ENCODE measurements around the gene RAD9A. TPM values are rescaled to one million over a fixed set of nuclear protein-coding genes. Genes with fewer than 3 reads are reported as not detected.

Gene RAD9A
- total RNA-seq, 1 experiment from 2014 or later: 20.9 TPM

- no peak overlapping the region; a peak in 1 of 7 replicates for H3K27ac Mint-ChIP-seq
- Histone ChIP-seq H3K27ac (ENCODE audit: insufficient read length, low read depth, low read length) (no peak overlapping the region), H3K9ac (ENCODE audit: extremely low read depth, insufficient read length, low read length) (no peak overlapping the region), H2BK120ac (ENCODE audit: low read depth, low read length, poor library complexity, severe bottlenecking) (no peak overlapping the region), H4K20me1 (ENCODE audit: control insufficient read depth, insufficient read depth, insufficient read length) (peaks cover 3% of the 10 kb centered on the region), H2BK12ac (ENCODE audit: insufficient read length, low read depth, low read length) (no peak overlapping the region), H3K27me3 (ENCODE audit: insufficient read depth, low read length) (no peaks in the 10 kb centered on the region; the same call in 1 of the 2 replicates), H2AK5ac (ENCODE audit: insufficient read length, low read length) (no peak overlapping the region), H3K4ac (ENCODE audit: low read depth, low read length) (no peak overlapping the region), H3K4me2 (ENCODE audit: insufficient read depth, insufficient read length, low read length) (no peak overlapping the region), H2AFZ (ENCODE audit: low read length) (no peak overlapping the region), H3K56ac (ENCODE audit: insufficient read length, low read depth, low read length) (no peak overlapping the region), H3K79me2 (ENCODE audit: insufficient read depth, low read length) (no peaks in the 10 kb centered on the region), H3K14ac (ENCODE audit: insufficient read depth, low read length) (no peak overlapping the region), H2BK15ac (ENCODE audit: low read depth, low read length) (no peak overlapping the region), H3K9me3 (ENCODE audit: control insufficient read depth, low read depth, low read length) (no peaks in the 10 kb centered on the region), H3K4me1 (ENCODE audit: insufficient read depth, low read length) (peaks cover 7% of the 10 kb centered on the region; the same call in 1 of the 2 replicates), H2BK20ac (ENCODE audit: low read depth, low read length, poor library complexity, severe bottlenecking) (no peak overlapping the region), H3K79me1 (ENCODE audit: insufficient read depth, low read depth, low read length, poor library complexity, severe bottlenecking) (no peaks in the 10 kb centered on the region), H3K23me2 (ENCODE audit: insufficient read length, low read depth, low read length, poor library complexity, severe bottlenecking) (peaks cover 15% of the 10 kb centered on the region), H2BK5ac (ENCODE audit: insufficient read length, low read length) (no peak overlapping the region), H4K5ac (ENCODE audit: insufficient read length, low read depth, low read length) (no peak overlapping the region), H3T11ph (ENCODE audit: low read length) (no peak overlapping the region), H3K18ac (ENCODE audit: insufficient read length, low read depth, low read length) (no peak overlapping the region), H4K91ac (ENCODE audit: insufficient read length, low read depth, low read length) (no peak overlapping the region), H3K23ac (ENCODE audit: insufficient read length, low read depth, low read length) (no peak overlapping the region), H4K8ac (replicated peaks; ENCODE audit: insufficient read length, low read depth, low read length) (no peak overlapping the region)
- H3K4me3 Mint-ChIP-seq: no peak overlapping the region
- no peaks in the 10 kb centered on the region; a peak in 1 of 7 replicates for H3K36me3 Mint-ChIP-seq (ENCODE audit: insufficient read depth in 1 of 3, low read depth in 3 of 3)
- DNase-seq: no peak
- H3K9me3 Mint-ChIP-seq: no peaks in the 10 kb centered on the region
- no CpG with 5 or more reads among the region's 3 CpGs for WGBS (ENCODE audit: extremely low coverage, insufficient read length, low lambda C conversion rate)
- no peak for TF ChIP-seq CTCF (conservative IDR thresholded peaks at IDR 0.05)
- peaks cover 34 to 36% of the 10 kb centered on the region in 2 experiments for H3K4me1 Mint-ChIP-seq
- H3K27me3 Mint-ChIP-seq (ENCODE audit: low read depth): peaks cover 67% of the 10 kb centered on the region
Measured at GRCh38 chr11:67368621-67369020, 23.2 kb upstream of the RAD9A start.

Measured in H9 (cell line).